GM18858 (cell line): ENCODE measurements around the gene TCEAL3.
"Not testable (repeated sequence)": the region's sequence is repeated elsewhere in the genome, so short reads cannot be mapped to it uniquely, and the experiment has no call there.

ENCODE experiments used
- ATAC-seq: cut with Tn5 transposase; IDR thresholded peaks from one replicate; pipeline ENCODE4 v1.9.1; 2021; ENCODE audit not compliant: unreplicated experiment

Gene TCEAL3

GRCh38 chrX:103624111-103624510 is 16.3 kb downstream of the TCEAL3 start:
- no peak for ATAC-seq

- no peak for ATAC-seq
Observed at GRCh38 chrX:103626855-103627254, 19.1 kb downstream of the TCEAL3 start.

GRCh38 chrX:103628386-103629317 is 20.9 kb downstream of the TCEAL3 start, which contains the start of gene TCEAL1:
Gene TCEAL1, plus strand, starts transcription at chrX:103628975. Its CDS starts 942 bp downstream, at chrX:103629917.
- peak; percentile 64 for ATAC-seq

GRCh38 chrX:103629318-103630170 is 21.8 kb downstream of the TCEAL3 start:
- ATAC-seq, result no peak

GRCh38 chrX:103630171-103630511 is 22.4 kb downstream of the TCEAL3 start:
- no peak for ATAC-seq

GRCh38 chrX:103631145-103631544 is 23.4 kb downstream of the TCEAL3 start:
- no peak for ATAC-seq

- no peak for ATAC-seq
Observed at GRCh38 chrX:103635436-103635835, 27.7 kb downstream of the TCEAL3 start.

- no peak for ATAC-seq
Observed at GRCh38 chrX:103637604-103638338, 30.0 kb downstream of the TCEAL3 start.

GRCh38 chrX:103638479-103639346 is 30.9 kb downstream of the TCEAL3 start:
- not testable (repeated sequence) for ATAC-seq

GRCh38 chrX:103640401-103641155 is 32.8 kb downstream of the TCEAL3 start:
- no peak for ATAC-seq

- ATAC-seq, result no peak
Observed at GRCh38 chrX:103644125-103644524, 36.4 kb downstream of the TCEAL3 start.

- no peak for ATAC-seq
Observed at GRCh38 chrX:103647630-103648029, 39.9 kb downstream of the TCEAL3 start.

GRCh38 chrX:103651151-103651773 is 43.5 kb downstream of the TCEAL3 start:
- ATAC-seq, result no peak

GRCh38 chrX:103655230-103656000 is 47.7 kb downstream of the TCEAL3 start:
- not testable (repeated sequence) for ATAC-seq

GRCh38 chrX:103656617-103657016 is 48.9 kb downstream of the TCEAL3 start:
- ATAC-seq, result no peak

GRCh38 chrX:103657066-103657465 is 49.3 kb downstream of the TCEAL3 start:
- ATAC-seq, result not testable (repeated sequence)

GRCh38 chrX:103658681-103659433 is 51.1 kb downstream of the TCEAL3 start:
- ATAC-seq, result no peak
